ENCODE measurements around the gene DCDC2C.

- no peak for TF ChIP-seq CTCF (IDR thresholded peaks at IDR 0.05)
- TF ChIP-seq POLR2AphosphoS5 (IDR thresholded peaks at IDR 0.05; ENCODE audit: low read depth, low read length): no peak
- no peak for TF ChIP-seq REST (IDR thresholded peaks at IDR 0.05; ENCODE audit: insufficient read depth in 1 of 2, low read depth in 2 of 2, low read length in 1 of 2)
Measured at GRCh38 chr2:3703236-3703756, at the start of gene DCDC2C.

All from Panc1 (cell line).